Osteocyte (in vitro differentiated cells): Measurements from ENCODE around the gene C14orf119. TPM values are rescaled to one million over a fixed set of nuclear protein-coding genes. Genes with fewer than 3 reads are reported as not detected.

Source experiments
- DNase-seq: peaks from one replicate; pipeline ENCODE4 v3.0.0; 2021; ENCODE audit warnings: mixed read lengths; ENCODE audit not compliant: unreplicated experiment; ENCODE audit errors: extremely low spot score
- H3K27ac Mint-ChIP-seq: one replicate; pipeline ENCODE4 v1.8.0; 2021; ENCODE audit warnings: mild to moderate bottlenecking, mixed read lengths; ENCODE audit not compliant: unreplicated experiment
- H3K27me3 Mint-ChIP-seq: one replicate; pipeline ENCODE4 v1.8.0; 2021; ENCODE audit warnings: mixed read lengths; ENCODE audit not compliant: unreplicated experiment
- H3K36me3 Mint-ChIP-seq: one replicate; pipeline ENCODE4 v1.8.0; 2021; ENCODE audit warnings: mixed read lengths; ENCODE audit not compliant: unreplicated experiment
- H3K4me1 Mint-ChIP-seq: one replicate; pipeline ENCODE4 v1.8.0; 2021; ENCODE audit warnings: mixed read lengths; ENCODE audit not compliant: unreplicated experiment
- H3K4me3 Mint-ChIP-seq: one replicate; pipeline ENCODE4 v1.8.0; 2021; ENCODE audit warnings: mild to moderate bottlenecking, moderate library complexity, mixed read lengths; ENCODE audit not compliant: unreplicated experiment
- H3K9me3 Mint-ChIP-seq: one replicate; pipeline ENCODE4 v1.8.0; 2021; ENCODE audit warnings: mixed read lengths; ENCODE audit not compliant: unreplicated experiment
- CTCF ChIP-seq: fragments of 200-600 bp; sonication (generic); IDR thresholded peaks from 2 replicates; pipeline ENCODE4 v1.5.0; 2021; ENCODE audit warnings: antibody characterized with exemption, mild to moderate bottlenecking, moderate library complexity
- total RNA-seq: library from RNA; stranded (reverse); gene quantifications from 2 replicates; pipeline ENCODE4 v1.2.1, GENCODE V29; 2021

Gene C14orf119
- total RNA-seq, 1 donor from 2014 or later, result 61.3 TPM

DNA sequence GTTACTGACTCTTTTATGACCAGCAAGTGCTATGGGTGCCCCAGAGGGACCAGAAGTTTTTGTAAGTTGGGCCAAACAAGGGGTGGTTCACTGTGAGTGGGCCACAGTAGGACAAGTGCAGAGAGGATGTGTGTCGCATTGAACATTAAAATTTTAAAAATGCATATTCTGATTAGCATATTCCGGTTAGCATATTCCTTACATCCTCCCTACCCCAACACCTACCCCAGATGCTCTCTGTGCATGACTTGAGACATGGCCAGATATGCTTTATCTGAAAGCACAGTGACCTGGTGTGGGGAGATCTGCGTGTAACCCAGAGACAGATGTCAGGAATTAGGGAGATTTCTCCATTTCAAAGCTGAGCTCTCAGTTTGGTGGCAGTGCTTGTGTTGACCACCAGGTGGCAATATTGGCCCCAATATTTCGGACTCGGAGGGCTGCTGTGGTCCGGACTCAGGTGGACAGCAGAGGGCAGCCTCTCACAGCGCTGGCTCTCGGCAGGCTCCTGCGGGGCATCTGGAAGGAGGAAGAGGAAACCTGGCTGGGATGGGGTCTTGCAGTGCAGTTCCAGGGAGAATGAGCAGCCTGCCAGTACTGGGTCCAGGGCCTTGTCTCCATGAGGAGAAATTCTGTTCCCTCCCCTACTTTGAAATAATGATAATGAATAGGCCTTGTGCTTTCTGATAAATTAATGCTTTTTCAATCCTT, 25.4 kb downstream of the C14orf119 start:
- no peak overlapping the region for H3K4me3 Mint-ChIP-seq
- peak; percentile 100 for TF ChIP-seq CTCF
- peaks cover 13% of the 10 kb centered on the region for H3K27me3 Mint-ChIP-seq
- no peaks in the 10 kb centered on the region for H3K9me3 Mint-ChIP-seq
- peak; percentile 94 for DNase-seq
- H3K4me1 Mint-ChIP-seq, result peaks cover 9% of the 10 kb centered on the region
- no peak overlapping the region for H3K27ac Mint-ChIP-seq
- H3K36me3 Mint-ChIP-seq, result no peaks in the 10 kb centered on the region

GRCh38 chr14:23121361-23121771, 26.1 kb downstream of the C14orf119 start:
- Mint-ChIP-seq H3K36me3 (no peaks in the 10 kb centered on the region), H3K4me1 (peaks cover 9% of the 10 kb centered on the region), H3K27ac (no peak overlapping the region), H3K27me3 (peaks cover 17% of the 10 kb centered on the region), H3K4me3 (no peak overlapping the region), H3K9me3 (no peaks in the 10 kb centered on the region)
- TF ChIP-seq CTCF, result no peak
- no peak for DNase-seq

GRCh38 chr14:23122086-23122485, 26.8 kb downstream of the C14orf119 start:
- no peak for DNase-seq
- H3K4me3 Mint-ChIP-seq, result no peak overlapping the region
- no peaks in the 10 kb centered on the region for H3K9me3 Mint-ChIP-seq
- H3K36me3 Mint-ChIP-seq, result no peaks in the 10 kb centered on the region
- peaks cover 9% of the 10 kb centered on the region for H3K4me1 Mint-ChIP-seq
- TF ChIP-seq CTCF, result no peak
- H3K27me3 Mint-ChIP-seq, result peaks cover 17% of the 10 kb centered on the region
- no peak overlapping the region for H3K27ac Mint-ChIP-seq

GRCh38 chr14:23123419-23123818, 28.1 kb downstream of the C14orf119 start:
- Mint-ChIP-seq H3K9me3 (no peaks in the 10 kb centered on the region), H3K36me3 (no peaks in the 10 kb centered on the region), H3K27ac (no peak overlapping the region), H3K4me1 (peaks cover 9% of the 10 kb centered on the region), H3K4me3 (no peak overlapping the region), H3K27me3 (peaks cover 17% of the 10 kb centered on the region)
- no peak for DNase-seq
- TF ChIP-seq CTCF, result no peak

GRCh38 chr14:23124337-23124954, 29.1 kb downstream of the C14orf119 start:
- Mint-ChIP-seq H3K36me3 (no peaks in the 10 kb centered on the region), H3K27ac (no peak overlapping the region), H3K4me3 (no peak overlapping the region), H3K27me3 (peaks cover 27% of the 10 kb centered on the region), H3K4me1 (peaks cover 7% of the 10 kb centered on the region), H3K9me3 (no peaks in the 10 kb centered on the region)
- no peak for TF ChIP-seq CTCF
- no peak for DNase-seq
